HFFc6 (cell line): ENCODE data around the gene LYRM1. TPM values are rescaled to one million over a fixed set of nuclear protein-coding genes. Genes with fewer than 3 reads are reported as not detected.

Experiments
- DNase-seq: peaks from one replicate; pipeline ENCODE4 v3.0.0-alpha.2; 2018
- H3K27ac Mint-ChIP-seq: 2 replicates; pipeline ENCODE4 v1.8.0; 2020; ENCODE audit warnings: mild to moderate bottlenecking, mixed read lengths
- H3K27me3 Mint-ChIP-seq: 2 replicates; pipeline ENCODE4 v1.8.0; 2021; ENCODE audit warnings: mild to moderate bottlenecking, moderate library complexity, mixed read lengths; ENCODE audit not compliant: insufficient read depth
- H3K36me3 Mint-ChIP-seq: 2 replicates; pipeline ENCODE4 v1.8.0; 2021; ENCODE audit warnings: low read depth, mixed read lengths
- H3K4me1 Mint-ChIP-seq: 2 replicates; pipeline ENCODE4 v1.8.0; 2020; ENCODE audit warnings: low read depth, mixed read lengths
- H3K4me3 Mint-ChIP-seq: 2 replicates; pipeline ENCODE4 v1.8.0; 2020; ENCODE audit warnings: mild to moderate bottlenecking, moderate library complexity, mixed read lengths
- H3K9me3 Mint-ChIP-seq: 2 replicates; pipeline ENCODE4 v1.8.0; 2020; ENCODE audit warnings: mild to moderate bottlenecking, mixed read lengths
- total RNA-seq, 6 experiments: library from RNA; stranded (reverse); fragmentation: NEBNext Ultra II Directional; extraction: Animal tissue kit (Norgen Biotek cat#: 25700); gene quantifications; 2 replicates in 1 of 6; 3 replicates in 5 of 6; pipeline ENCODE4 v1.2.3, GENCODE V29; 2021
- TF ChIP-seq, protein P1 (sequence below): fragments of 200-600 bp; sonication (generic); IDR thresholded peaks from 2 replicates; pipeline ENCODE4 v1.5.0; 2021; ENCODE audit warnings: antibody characterized with exemption, mild to moderate bottlenecking

Gene LYRM1
- total RNA-seq, 6 experiments from 2014 or later: 22.2 to 28.4 (median 25.8) TPM

DNA sequence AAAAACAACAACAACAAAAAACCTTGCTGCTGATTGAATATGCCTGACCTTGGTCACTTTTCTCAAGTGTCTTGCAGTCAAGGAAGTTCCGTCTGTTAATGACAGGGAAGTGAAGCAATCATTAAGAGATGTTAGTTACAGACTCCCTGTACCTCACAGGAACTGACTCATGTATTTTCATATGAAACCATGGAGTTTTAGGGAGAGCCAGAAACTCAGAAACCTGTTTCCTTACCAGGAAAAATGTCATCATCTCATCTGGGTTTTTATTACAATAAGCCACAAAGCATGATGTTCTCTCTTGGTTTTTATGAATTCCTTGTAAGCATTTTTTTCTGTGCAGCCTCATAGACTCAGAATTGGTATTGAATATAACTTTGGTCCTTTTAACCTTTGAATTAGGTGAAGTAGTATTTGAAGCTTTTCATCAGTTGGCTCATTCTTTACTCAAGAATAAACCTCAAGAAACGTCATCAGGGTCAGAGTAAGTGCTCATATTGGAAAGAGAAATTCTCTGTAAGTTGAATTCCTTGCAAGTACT is 10.3 kb downstream of the LYRM1 start:
- H3K27me3 Mint-ChIP-seq: peaks cover 2% of the 10 kb centered on the region; the same call in 1 of the 2 replicates
- peaks cover 5% of the 10 kb centered on the region; the same call in 1 of the 2 replicates for H3K36me3 Mint-ChIP-seq
- peak overlapping the region; percentile 96 for H3K27ac Mint-ChIP-seq
- DNase-seq: peak; percentile 92
- no peaks in the 10 kb centered on the region for H3K9me3 Mint-ChIP-seq
- TF ChIP-seq, protein P1, sequence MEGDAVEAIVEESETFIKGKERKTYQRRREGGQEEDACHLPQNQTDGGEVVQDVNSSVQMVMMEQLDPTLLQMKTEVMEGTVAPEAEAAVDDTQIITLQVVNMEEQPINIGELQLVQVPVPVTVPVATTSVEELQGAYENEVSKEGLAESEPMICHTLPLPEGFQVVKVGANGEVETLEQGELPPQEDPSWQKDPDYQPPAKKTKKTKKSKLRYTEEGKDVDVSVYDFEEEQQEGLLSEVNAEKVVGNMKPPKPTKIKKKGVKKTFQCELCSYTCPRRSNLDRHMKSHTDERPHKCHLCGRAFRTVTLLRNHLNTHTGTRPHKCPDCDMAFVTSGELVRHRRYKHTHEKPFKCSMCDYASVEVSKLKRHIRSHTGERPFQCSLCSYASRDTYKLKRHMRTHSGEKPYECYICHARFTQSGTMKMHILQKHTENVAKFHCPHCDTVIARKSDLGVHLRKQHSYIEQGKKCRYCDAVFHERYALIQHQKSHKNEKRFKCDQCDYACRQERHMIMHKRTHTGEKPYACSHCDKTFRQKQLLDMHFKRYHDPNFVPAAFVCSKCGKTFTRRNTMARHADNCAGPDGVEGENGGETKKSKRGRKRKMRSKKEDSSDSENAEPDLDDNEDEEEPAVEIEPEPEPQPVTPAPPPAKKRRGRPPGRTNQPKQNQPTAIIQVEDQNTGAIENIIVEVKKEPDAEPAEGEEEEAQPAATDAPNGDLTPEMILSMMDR: no peak
- peaks cover 67% of the 10 kb centered on the region for H3K4me1 Mint-ChIP-seq
- H3K4me3 Mint-ChIP-seq: peak overlapping the region; percentile 68

DNA sequence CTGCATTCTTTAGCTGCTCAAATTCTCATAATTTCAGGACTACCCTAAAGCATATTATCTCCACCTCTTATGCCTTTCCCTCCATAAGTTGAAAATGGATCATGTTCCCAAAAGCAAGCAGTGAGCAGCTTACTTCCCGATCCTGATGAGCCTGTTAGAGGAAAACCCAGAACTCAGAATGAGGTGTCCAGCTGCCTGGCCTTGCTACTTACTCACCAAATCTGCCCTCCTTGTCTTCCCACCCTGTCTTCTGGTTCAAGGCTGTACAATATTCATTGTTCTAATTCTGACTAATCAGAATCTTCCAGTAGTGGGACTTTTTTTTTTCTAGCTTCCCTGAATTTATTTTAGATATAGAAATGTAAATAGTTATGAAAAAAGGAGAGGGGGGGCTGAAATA is 10.8 kb downstream of the LYRM1 start:
- Mint-ChIP-seq H3K4me3 (peak overlapping the region; percentile 68), H3K27me3 (peaks cover 2% of the 10 kb centered on the region; the same call in 1 of the 2 replicates), H3K27ac (peak overlapping the region; percentile 96), H3K4me1 (peaks cover 62% of the 10 kb centered on the region), H3K9me3 (no peaks in the 10 kb centered on the region), H3K36me3 (peaks cover 10% of the 10 kb centered on the region)
- TF ChIP-seq, protein P1: no peak
- peak; percentile 43 for DNase-seq

DNA sequence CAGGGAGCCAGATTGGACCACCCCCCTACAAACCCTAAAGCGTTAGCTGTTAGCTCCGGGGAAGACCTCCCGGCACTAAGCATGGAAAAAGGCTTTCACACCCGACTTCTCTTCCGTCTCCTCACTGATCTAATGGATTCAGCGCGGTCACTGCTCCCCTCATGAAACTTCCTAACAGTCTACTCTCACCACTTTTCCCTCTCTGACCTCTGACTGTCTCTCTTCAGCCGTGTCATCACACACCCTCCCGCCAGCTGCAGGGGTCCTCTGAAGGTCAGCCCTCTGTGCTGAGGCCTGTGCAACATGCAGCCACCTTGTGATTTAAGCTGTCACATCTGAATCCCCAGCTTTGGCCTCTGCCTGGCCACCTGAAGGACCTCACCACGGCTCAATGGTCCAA is 15.7 kb downstream of the LYRM1 start:
- H3K4me1 Mint-ChIP-seq: peaks cover 24% of the 10 kb centered on the region
- no peak overlapping the region for H3K4me3 Mint-ChIP-seq
- H3K36me3 Mint-ChIP-seq: peaks cover 19% of the 10 kb centered on the region
- H3K9me3 Mint-ChIP-seq: no peaks in the 10 kb centered on the region
- no peak overlapping the region for H3K27ac Mint-ChIP-seq
- no peak for DNase-seq
- H3K27me3 Mint-ChIP-seq: peaks cover 3% of the 10 kb centered on the region
- TF ChIP-seq, protein P1: no peak

DNA sequence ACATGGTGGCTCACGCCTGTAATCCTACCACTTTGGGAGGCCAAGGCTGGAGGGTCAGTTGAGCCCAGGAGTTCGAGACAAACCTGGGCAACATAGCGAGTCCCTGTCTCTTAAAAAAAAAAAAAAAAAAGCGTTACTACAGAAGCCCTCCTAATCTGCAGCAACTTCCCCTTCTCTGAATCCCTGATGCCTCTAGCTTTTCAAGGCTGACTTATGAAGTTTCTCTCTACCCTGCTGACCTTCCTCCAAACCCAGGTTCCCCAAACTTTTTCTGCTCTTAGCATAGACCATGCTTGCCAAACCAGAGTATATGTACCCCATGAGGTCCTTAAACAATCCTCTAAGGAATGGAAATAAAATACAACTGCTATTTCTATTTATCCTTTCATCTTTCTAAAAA is 16.4 kb downstream of the LYRM1 start:
- H3K4me1 Mint-ChIP-seq: peaks cover 20% of the 10 kb centered on the region
- no peak overlapping the region for H3K4me3 Mint-ChIP-seq
- H3K27ac Mint-ChIP-seq: peak overlapping the region; percentile 38; the same call in 1 of the 2 replicates
- no peaks in the 10 kb centered on the region for H3K9me3 Mint-ChIP-seq
- H3K36me3 Mint-ChIP-seq: peaks cover 19% of the 10 kb centered on the region
- TF ChIP-seq, protein P1: no peak
- DNase-seq: no peak
- peaks cover 3% of the 10 kb centered on the region for H3K27me3 Mint-ChIP-seq

DNA sequence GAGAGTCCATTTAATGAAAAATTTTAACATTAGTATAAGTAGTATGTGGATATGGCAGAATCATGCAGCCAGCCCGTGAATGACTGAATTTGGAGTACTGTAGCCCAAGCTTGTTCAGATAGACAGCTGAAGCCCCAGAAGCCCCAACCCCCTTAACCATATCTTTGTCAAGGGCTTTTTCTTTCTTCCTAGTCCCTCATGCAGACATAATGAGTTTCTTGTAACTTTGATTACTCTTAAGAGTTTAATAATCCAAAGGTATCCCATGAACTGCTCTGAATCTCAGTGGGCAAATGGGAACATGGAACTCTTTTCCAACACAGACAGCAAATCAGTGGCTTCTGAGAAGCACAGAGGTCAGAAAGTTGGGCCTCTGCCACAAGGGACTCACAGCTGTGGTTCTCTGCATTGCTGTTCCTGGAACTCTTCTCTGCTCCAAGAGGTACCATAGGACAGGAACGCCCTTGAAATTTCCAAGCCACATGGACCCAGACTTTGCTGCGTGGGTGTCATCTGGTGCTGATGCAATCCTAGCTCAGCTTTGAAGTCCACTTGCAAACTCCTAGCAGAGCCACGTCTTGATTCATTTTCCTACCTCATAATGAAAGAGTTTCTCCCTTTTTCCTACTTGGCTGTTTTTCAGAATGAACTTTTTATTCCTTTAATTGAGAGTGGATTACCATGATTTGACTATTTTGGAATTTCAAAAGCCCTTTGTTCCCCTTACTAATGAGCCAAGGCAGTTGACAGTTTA is 18.1 kb downstream of the LYRM1 start:
- Mint-ChIP-seq H3K36me3 (peaks cover 19% of the 10 kb centered on the region), H3K27ac (peak overlapping the region; percentile 47; the same call in 1 of the 2 replicates), H3K4me3 (no peak overlapping the region), H3K27me3 (peaks cover 3% of the 10 kb centered on the region), H3K4me1 (peaks cover 16% of the 10 kb centered on the region), H3K9me3 (no peaks in the 10 kb centered on the region)
- TF ChIP-seq, protein P1: no peak
- peak; percentile 41 for DNase-seq
